Embryonic facial prominence (tissue), 1 donor: Measurements from ENCODE around the gene DYNLL2.
A peak's percentile ranks its signal among the peaks of the same experiment; 100 is the strongest.
"Not testable (repeated sequence)": the region's sequence is repeated elsewhere in the genome, so short reads cannot be mapped to it uniquely, and the experiment has no call there.

Source experiments
- DNase-seq: peaks from one replicate; pipeline ENCODE4 v3.0.0-alpha.2; 2016; ENCODE audit errors: extremely low spot score

DYNLL2 gene

DNA sequence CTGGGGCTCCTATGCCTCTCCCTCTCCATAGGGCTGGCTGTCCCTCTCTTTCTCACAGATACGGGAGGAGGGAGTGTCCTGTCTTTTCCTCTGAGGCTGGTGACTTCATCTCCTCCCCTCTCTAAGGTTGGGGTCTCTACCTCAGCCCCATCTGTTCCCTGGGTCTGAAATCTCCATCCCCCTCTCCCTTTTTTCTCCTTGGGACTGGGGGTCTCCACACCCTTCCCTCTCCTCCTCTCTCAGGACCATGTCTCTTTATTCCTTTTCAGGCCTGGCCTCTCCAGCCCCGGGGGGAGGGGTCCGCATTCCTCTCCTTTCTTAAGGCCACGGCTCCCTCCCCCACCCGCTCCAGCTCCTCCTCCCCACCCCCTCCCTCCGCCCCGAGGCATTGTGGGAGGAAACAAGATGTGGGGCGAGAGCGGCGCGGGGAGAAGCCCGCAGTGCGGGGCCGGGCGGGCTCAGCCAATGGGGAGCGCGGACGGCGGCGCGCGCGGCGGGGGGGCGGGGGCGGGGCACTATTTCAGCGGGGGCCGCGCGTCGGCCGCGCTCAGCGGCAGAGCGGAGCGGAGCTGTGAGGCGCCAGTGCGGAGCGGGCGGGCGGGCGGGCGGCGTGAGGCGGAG lies at the start of gene DYNLL2:
Gene DYNLL2, plus strand, starts transcription at position 550 of the 621 bp plus-strand sequence. CDS start 3,672 bp downstream, outside the sequence.
- peak; percentile 96 for DNase-seq

GRCh38 chr17:58039975-58040374 lies 43.2 kb upstream of the DYNLL2 start:
- no peak for DNase-seq

DNA sequence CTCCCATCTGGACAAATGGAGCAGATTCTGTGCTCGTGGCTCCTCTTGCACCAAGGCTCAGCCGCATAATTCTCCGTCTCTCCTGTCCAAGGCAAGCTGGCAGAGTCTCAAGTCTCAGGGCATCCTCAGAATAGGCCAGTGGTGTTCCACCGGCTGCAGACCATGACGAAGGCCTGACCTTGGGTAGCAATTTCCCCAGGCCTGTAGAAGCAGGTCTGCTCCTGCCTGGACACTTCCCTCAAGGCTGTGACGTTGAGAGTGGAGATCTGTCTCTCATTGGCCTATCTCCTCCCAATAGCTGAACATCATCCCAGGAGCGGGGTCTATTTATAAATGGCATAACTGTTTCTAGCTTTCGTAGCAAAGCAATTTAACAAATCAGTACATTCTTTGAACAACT lies 42.8 kb upstream of the DYNLL2 start:
- DNase-seq = no peak

DNA sequence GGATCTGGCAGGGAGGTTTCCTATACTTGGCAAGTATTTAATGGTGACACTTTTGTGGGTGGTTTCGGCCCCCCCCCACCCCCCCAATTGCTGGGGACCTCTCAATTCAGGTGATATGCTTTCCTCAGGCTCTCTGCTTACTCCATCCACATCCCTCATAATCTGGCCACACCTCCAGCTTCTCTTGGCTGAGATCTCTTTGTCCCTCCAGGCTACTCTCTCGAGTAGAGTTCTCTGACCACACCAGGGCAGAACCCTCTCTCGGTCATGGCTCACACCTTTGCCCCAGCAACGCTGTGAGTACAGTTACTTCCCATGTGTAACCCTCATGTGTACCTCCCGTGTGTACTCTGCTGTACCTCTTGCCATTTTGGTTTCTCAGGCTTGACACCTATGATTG lies 42.1 kb upstream of the DYNLL2 start:
- no peak for DNase-seq

DNA sequence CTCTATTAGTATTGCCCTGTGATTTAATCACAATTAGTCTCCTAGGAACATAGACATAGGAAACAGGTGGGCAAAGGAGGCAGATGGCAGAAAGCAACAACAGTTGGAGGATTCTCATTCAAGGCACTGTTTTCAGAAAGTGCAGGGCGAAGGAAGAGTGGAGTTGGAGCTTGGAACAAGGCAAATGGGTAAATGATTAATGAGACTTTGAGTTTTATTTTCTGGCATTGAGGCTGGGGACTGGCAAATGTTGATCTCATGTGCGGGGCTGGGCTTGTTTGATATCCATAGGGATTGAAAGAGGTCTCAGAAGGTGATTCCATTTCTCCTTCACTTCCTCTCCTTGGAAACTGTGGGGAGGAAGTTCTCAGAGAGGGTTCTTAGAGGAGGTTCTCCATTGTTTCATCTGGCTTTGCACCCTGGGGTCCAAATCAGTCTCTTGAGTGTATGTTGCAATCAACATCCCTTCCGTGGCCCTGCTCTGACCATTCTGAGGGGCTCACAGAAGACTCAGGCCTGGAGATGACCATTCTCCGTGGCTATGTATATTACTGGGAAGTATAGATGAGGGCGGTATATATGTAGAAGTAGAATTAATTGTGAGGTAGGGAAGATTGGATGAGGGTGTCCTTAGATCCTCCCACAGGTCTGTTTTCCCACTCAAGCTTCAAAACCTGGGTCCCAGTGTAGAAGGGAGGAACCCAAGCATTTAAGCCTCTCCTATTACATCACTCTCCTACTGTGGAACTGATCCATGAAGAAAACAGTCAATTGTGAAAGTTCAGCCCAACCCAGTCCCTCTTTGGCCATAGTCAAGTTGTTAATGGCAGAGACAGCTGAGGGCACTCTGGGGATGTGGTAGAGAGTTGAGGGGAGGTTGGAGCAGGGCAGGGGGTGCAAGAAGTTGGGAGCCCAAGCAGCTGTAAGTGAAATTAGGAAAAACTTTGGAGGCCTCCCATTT lies 39.7 kb upstream of the DYNLL2 start:
- DNase-seq = no peak

GRCh38 chr17:58044256-58044655 lies 39.0 kb upstream of the DYNLL2 start:
- DNase-seq = not testable (repeated sequence)

- no peak for DNase-seq
These were observed 36.8 kb upstream of the DYNLL2 start for GRCh38 chr17:58046239-58047094.

DNA sequence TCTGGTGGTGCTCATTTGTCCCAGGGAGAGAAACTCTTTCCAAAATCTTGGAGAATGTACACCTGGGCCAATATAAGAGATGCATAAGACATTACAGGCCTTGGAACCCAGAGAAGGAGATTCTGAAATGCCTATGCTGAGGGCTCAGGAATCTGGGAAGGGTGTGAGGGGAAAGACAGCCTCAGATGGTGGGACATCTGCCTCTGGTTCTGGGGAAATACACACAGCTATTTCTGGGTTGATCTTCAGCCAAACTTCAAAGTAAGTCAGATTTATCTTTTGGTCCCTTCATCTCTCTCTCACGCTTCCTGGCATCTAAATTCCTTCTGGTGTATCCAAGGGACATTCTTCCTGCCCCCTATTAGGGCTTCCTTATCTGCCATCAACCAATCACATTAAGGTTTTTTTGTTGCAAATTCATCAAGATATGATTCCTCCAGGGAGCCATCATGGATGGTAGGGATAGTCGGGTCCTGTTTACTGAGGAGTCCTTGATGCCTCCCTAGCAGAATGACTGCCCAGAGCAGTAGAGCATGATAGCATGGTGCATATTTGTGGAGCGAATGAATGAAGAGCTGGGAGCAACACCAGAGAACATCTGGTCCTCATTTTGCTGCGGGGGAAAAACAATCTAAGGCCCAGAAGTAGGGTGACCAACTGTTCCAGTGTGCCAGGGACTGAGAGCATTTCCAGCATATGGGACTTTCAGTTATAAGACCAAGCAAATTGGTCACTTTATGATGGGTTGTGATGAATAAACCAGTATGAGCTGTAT lies 35.7 kb upstream of the DYNLL2 start:
- no peak for DNase-seq

GRCh38 chr17:58049533-58049932 lies 33.7 kb upstream of the DYNLL2 start:
- DNase-seq = no peak

GRCh38 chr17:58050966-58051365 lies 32.3 kb upstream of the DYNLL2 start:
- DNase-seq = no peak

- no peak for DNase-seq
These were observed 31.8 kb upstream of the DYNLL2 start for GRCh38 chr17:58051468-58051867.

- no peak for DNase-seq
These were observed 30.8 kb upstream of the DYNLL2 start for GRCh38 chr17:58052407-58052806.

GRCh38 chr17:58052945-58053715 lies 30.1 kb upstream of the DYNLL2 start:
- no peak for DNase-seq

DNA sequence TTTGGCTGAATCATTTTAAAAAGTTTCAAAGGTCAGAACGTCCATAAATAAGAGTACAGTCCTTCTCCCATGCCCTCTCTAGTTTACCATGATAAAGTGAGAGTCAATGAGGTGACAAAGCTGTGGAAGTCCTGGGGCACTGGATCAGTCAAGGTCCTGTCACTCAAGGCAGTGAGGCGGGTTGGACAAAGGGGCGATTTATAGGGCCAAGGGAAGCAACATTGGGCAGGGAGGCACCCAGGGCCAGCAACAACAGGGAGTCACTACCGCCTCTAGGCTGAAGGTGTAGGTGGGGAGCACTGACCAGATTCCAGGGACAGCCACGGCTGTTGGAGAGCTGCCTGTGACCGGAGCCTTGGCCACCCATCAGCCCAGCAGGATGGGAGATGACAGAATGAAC lies 28.6 kb upstream of the DYNLL2 start:
- no peak for DNase-seq

- DNase-seq = no peak
These were observed 26.7 kb upstream of the DYNLL2 start for GRCh38 chr17:58056476-58056875.

GRCh38 chr17:58059141-58059540 lies 24.1 kb upstream of the DYNLL2 start:
- peak; percentile 60 for DNase-seq

- DNase-seq = peak; percentile 69
These were observed 22.5 kb upstream of the DYNLL2 start for GRCh38 chr17:58060596-58061191.

- DNase-seq = no peak
These were observed 21.5 kb upstream of the DYNLL2 start for GRCh38 chr17:58061672-58062071.

DNA sequence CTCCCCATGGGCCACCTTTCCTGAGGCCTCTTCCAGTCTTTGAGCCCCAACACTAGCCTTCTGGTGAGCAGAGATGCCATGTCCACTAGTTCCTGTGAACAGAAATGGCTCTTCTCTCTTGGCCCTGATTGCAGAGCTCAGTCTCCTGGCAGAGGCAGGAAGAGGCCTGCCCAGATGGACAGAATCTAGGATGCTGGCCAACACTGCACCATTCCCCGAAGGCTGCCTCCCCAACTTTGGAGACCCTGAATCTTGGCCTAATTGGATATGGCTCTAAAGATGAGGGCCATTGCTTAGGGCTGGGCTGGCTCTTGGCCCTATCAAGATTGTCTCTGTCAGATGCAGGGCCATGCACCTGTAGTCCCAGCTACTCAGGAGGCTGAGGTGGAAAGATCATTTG lies 18.0 kb upstream of the DYNLL2 start:
- DNase-seq = no peak

- no peak for DNase-seq
These were observed 16.8 kb upstream of the DYNLL2 start for GRCh38 chr17:58066401-58066800.
